ENCODE measurements around the gene GAA.
"Not testable (repeated sequence)": the region's sequence is repeated elsewhere in the genome, so short reads cannot be mapped to it uniquely, and the experiment has no call there.

GAA gene

DNA sequence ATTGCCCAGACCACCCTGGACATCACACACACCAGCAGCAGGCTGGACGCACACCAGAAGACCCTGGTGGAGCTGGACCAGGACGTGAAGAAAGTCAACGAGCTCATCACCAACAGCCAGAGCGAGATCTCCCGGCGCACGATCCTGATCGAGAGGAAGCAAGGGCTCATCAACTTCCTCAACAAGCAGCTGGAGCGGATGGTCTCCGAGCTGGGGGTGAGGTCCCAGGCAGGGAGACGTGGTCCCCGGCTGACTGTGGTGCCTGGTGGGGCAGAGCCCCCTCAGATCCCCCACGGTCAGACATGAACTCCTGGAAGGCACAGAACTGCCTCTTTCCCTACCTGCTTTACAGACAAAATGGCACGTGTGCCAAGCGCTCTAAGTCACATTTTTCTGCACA lies 16.6 kb upstream of the GAA start:
- no peak for DNase-seq

GRCh38 chr17:80086081-80086480 lies 15.3 kb upstream of the GAA start:
- DNase-seq: no peak

GRCh38 chr17:80086616-80087015 lies 14.8 kb upstream of the GAA start:
- no peak for DNase-seq

- DNase-seq: no peak
These were observed 13.8 kb upstream of the GAA start for GRCh38 chr17:80087346-80088265.

- no peak for DNase-seq
These were observed 11.6 kb upstream of the GAA start for GRCh38 chr17:80089762-80090161.

DNA sequence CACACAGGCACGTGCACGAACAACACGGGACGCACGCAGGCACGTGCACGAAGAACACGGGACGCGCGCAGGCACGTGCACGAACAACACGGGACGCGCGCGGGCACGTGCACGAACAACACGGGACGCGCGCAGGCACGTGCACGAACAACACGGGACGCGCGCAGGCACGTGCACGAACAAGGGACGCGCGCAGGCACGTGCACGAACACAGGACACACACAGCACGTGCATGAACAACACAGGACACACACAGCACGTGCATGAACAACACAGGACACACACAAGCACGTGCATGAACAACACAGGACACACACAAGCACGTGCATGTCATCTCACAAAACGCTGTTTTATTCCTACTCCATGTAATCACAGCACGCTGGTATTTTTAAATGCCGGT lies 11.2 kb upstream of the GAA start:
- not testable (repeated sequence) for DNase-seq

DNA sequence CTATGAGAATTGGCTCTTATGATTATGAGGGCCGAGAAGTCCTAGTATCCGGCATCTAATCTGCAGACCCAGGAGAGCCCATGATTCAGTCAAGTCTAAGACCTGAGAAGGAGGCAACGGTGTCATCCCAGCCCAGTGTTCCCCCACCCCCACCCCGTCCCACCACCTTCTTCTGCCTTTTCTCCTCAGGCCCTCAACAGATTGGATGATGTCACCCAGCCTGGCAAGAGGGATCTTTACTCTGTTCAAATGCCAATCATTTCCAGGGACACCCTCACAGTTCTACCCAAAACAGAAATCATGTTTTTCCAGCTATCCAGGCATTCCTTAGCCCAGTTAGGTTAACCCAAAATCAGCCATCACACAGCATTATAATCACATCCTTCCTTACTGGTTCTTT lies 10.0 kb upstream of the GAA start:
- DNase-seq: no peak

DNA sequence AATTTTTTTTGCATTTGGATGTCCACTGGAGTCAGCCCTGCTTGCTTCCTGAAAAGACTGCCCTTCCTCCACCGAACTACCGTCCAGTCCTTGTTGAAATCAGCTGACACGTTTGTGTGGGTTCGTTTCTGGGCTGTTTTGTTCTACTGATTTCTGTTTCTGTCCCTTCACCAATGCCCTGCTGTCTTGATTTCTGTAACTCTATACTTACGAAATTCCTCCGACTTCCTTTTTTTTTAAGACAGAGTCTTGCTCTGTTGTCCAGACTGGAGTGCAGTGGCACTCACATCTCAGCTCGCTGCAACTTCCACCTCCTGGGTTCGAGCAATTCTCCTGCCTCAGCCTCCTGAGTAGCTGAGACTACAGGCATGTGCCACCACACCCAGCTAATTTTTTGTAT lies 8.4 kb upstream of the GAA start:
- no peak for DNase-seq

DNA sequence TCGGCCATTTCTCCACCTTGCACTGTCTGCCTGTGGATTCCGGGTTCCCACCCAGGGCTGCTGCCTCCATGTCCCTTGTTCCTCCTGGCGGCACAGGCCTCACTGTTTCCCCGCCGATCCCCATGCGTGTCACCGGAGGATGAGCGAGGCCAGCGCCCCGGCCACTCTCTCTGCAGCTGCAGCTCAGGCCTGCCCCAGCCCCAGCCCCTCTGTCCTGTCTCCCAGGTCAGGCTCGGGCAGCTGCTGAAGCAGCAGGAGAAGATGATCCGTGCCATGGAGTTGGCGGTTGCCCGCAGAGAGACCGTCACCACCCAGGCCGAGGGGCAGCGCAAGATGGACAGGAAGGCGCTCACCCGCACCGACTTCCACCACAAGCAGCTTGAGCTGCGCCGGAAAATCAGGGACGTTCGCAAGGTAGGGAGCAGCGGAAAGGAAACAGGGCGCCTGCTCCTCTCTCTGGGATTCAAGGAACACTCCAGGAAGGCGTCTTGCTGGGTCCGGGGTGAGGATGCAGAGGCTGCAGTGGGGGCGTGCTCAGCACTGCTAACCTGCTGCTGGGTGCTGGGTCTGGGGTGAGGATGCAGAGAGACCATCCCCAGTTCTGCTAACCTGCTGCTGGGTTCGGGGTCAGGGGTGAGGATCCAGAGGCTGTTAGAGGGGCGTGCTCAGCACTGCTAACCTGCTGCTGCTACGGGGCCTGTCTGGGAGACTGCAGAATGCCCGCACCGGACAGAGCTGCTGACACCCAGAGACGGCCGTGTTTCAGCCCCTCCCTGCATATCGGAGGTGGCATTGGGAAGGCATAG lies 6.1 kb upstream of the GAA start:
- DNase-seq: no peak

DNA sequence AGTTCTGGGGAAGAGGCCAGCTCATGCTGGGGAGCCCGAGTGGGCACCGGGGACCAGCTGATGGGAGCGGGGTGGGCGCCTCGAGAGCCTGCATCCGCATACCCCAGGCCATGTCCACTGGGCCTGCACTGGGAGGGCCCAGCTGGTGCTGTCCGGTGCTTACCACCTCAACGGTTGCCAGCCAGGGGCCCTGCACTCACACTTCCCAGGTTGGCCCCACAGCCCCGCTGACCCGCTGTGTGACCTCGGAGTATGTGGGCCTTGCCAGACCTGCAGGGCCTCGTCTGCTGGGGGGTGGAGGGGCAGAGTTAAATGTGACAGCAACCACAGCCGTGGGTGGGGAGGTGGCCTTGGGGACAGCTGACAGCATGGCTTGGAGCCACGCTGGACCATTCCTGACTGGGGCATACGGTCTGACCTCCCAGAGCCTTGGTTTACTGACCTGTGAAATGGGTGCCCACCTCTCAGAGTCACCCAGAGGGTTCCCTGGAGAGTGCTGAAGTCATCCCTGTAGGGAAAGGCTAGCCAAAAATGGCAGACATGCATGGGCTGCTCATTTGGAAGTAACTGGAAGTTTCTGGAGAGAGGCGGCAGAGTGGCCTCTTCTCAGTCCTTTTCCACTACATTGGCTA lies 5.4 kb upstream of the GAA start:
- DNase-seq: no peak

GRCh38 chr17:80096561-80097021 lies 4.8 kb upstream of the GAA start:
- no peak for DNase-seq

- no peak for DNase-seq
These were observed 4.2 kb upstream of the GAA start for GRCh38 chr17:80097127-80097621.

DNA sequence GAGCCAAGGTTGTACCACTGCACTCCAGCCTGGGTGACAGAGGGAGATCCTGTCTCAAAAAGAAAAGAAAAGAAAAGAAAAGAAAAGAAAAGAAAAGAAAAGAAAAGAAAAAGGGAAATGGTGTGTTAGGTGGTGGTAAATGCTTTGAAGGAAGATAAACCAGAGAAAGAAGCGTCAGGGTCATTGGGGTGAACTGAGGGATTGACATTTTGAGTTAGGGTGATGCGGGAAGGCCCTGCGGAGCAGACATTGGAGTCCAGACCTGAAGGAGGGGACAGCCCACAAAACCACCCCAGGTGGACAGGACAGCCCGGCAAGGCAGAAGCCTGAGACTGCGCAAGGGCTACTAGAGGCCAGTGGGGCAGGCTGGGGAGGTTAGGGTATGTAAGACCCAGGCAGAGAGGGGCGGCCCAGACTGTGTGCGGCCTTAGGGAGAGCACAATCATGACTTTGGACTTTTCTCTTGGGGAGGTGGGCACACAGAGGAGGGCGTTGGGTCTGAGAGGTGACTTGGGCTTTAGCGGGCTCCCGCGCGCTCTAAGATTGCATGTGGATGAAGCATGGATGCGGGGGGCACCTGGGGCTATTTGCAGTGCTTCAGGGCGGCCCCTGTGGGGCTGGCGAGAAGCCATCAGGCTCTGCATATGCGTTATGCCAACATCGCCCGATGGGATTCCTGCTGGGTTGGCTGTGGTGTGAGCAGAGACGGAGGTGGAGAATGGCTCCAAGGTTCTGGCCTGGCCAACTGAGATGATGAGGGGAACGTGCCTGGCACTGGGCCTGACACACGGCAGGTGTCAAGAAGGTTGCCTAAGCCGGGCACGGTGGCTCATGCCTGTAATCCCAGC lies 3.3 kb upstream of the GAA start:
- no peak for DNase-seq

GRCh38 chr17:80099291-80100034 lies 1.9 kb upstream of the GAA start:
- no peak for DNase-seq

GRCh38 chr17:80100035-80100323 lies 1.4 kb upstream of the GAA start:
- DNase-seq: no peak

- no peak for DNase-seq
These were observed 724 bp downstream of the GAA start for GRCh38 chr17:80101946-80102663.

DNA sequence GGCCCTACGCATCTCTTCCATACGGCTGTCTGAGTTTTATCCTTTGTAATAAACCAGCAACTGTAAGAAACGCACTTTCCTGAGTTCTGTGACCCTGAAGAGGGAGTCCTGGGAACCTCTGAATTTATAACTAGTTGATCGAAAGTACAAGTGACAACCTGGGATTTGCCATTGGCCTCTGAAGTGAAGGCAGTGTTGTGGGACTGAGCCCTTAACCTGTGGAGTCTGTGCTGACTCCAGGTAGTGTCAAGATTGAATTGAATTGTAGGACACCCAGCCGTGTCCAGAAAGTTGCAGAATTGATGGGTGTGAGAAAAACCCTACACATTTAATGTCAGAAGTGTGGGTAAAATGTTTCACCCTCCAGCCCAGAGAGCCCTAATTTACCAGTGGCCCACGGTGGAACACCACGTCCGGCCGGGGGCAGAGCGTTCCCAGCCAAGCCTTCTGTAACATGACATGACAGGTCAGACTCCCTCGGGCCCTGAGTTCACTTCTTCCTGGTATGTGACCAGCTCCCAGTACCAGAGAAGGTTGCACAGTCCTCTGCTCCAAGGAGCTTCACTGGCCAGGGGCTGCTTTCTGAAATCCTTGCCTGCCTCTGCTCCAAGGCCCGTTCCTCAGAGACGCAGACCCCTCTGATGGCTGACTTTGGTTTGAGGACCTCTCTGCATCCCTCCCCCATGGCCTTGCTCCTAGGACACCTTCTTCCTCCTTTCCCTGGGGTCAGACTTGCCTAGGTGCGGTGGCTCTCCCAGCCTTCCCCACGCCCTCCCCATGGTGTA lies 1.5 kb downstream of the GAA start:
- DNase-seq: no peak

DNA sequence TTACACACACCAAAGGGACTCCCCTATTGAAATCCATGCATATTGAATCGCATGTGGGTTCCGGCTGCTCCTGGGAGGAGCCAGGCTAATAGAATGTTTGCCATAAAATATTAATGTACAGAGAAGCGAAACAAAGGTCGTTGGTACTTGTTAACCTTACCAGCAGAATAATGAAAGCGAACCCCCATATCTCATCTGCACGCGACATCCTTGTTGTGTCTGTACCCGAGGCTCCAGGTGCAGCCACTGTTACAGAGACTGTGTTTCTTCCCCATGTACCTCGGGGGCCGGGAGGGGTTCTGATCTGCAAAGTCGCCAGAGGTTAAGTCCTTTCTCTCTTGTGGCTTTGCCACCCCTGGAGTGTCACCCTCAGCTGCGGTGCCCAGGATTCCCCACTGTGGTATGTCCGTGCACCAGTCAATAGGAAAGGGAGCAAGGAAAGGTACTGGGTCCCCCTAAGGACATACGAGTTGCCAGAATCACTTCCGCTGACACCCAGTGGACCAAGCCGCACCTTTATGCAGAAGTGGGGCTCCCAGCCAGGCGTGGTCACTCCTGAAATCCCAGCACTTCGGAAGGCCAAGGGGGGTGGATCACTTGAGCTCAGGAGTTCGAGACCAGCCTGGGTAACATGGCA lies 2.2 kb downstream of the GAA start:
- DNase-seq: no peak

GRCh38 chr17:80104321-80104955 lies 3.1 kb downstream of the GAA start:
- no peak for DNase-seq

All from stimulated activated naive CD4-positive, alpha-beta T cell treated with Interleukin-2 at 50 U/mL for 16 hours (primary cell).